Ishikawa (cell line): ENCODE data around the gene TYSND1.
A peak's percentile ranks its signal among the peaks of the same experiment; 100 is the strongest.

ENCODE experiments used
- CEBPB ChIP-seq: IDR thresholded peaks from 2 replicates; pipeline ENCODE4 v1.6.1; 2012
- CREB1 ChIP-seq: IDR thresholded peaks from 2 replicates; pipeline ENCODE4 v1.6.1; 2012; ENCODE audit warnings: low read depth
- EGR1 ChIP-seq: IDR thresholded peaks from 2 replicates; pipeline ENCODE4 v1.6.1; 2012
- EP300 ChIP-seq: IDR thresholded peaks from 2 replicates; pipeline ENCODE4 v1.6.1; 2012; ENCODE audit warnings: borderline replicate concordance
- FOXM1 ChIP-seq: IDR thresholded peaks from 2 replicates; pipeline ENCODE4 v1.6.1; 2012; ENCODE audit warnings: low read depth, borderline replicate concordance
- NFIC ChIP-seq: IDR thresholded peaks from 2 replicates; pipeline ENCODE4 v1.6.1; 2012
- RAD21 ChIP-seq: IDR thresholded peaks from 2 replicates; pipeline ENCODE4 v1.6.1; 2012; ENCODE audit warnings: low read depth
- TAF1 ChIP-seq: IDR thresholded peaks from 2 replicates; pipeline ENCODE4 v1.6.1; 2012; ENCODE audit warnings: low read depth, mild to moderate bottlenecking
- TCF12 ChIP-seq: IDR thresholded peaks from 2 replicates; pipeline ENCODE4 v1.6.1; 2012; ENCODE audit warnings: low read depth
- TEAD4 ChIP-seq: IDR thresholded peaks from 2 replicates; pipeline ENCODE4 v1.6.1; 2012
- YY1 ChIP-seq: IDR thresholded peaks from 2 replicates; pipeline ENCODE4 v1.6.1; 2012; ENCODE audit warnings: low read depth
- ZBTB7A ChIP-seq: IDR thresholded peaks from 2 replicates; pipeline ENCODE4 v1.6.1; 2012; ENCODE audit warnings: low read depth
- TF ChIP-seq, protein P1 (sequence below): IDR thresholded peaks from 2 replicates; pipeline ENCODE4 v1.6.1; 2012
- TF ChIP-seq, protein P2 (sequence below): IDR thresholded peaks from 2 replicates; pipeline ENCODE4 v1.6.1; 2012
- TF ChIP-seq, protein P3 (sequence below): IDR thresholded peaks from 2 replicates; pipeline ENCODE4 v1.6.1; 2012; ENCODE audit warnings: low read depth, mild to moderate bottlenecking

The TYSND1 gene

DNA sequence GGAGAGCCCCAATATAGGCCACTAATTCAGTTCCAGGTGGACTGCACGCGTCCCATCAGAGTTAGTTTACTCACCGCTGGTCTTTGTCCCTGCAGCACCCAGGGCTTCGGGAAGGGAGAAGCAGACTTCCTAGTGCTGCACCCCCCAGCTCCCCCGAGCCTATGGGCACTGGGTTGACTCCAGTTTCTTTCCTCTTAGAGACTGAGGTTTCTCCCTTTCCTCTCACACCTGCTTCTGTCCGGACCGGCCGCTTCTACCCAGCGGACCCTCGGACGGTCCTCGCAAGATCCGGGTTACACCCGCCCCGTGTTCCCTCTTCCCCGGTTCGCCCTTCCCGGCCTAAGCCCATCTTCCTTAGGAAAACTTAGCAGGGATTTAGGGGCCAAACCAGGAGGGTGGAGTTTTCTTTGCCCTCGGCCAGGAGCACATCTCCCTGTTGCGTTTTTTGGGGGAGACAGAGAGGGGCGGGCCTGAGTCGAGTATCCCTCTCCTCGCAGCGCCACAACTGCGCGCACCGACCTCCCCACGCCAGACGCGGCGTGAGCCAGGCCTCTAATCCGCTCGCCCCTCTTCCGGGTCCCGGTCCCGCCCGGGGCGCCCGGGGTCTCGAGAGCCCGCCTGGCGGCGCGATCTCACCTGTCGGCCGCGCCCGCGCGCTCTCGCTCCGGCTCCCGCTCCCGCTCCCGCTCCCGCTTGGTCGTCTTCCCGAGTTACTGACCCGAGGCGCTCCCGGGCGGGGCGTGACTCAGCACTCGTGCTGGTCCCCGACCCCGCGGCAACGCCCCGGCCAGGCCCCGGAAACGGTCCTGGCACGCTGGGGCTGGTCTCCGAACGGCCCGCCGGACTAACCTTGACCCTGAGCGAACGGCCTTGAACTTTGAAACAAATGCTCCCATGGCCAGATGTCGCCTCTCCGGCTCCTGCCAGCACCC lies 14.1 kb downstream of the TYSND1 start, which contains the start of gene AIFM2:
Gene AIFM2 (minus strand): TSS at position 728 of the 932 bp plus-strand sequence. CDS start 8,741 bp downstream, outside the sequence.
- TF ChIP-seq YY1: no peak
- TF ChIP-seq CEBPB: no peak
- TF ChIP-seq TCF12: peak; percentile 58; the same call in 1 of the 2 replicates
- peak; percentile 61 for TF ChIP-seq ZBTB7A
- TF ChIP-seq RAD21: no peak
- peak; percentile 21; the same call in 1 of the 2 replicates for TF ChIP-seq NFIC
- TF ChIP-seq, protein P1, sequence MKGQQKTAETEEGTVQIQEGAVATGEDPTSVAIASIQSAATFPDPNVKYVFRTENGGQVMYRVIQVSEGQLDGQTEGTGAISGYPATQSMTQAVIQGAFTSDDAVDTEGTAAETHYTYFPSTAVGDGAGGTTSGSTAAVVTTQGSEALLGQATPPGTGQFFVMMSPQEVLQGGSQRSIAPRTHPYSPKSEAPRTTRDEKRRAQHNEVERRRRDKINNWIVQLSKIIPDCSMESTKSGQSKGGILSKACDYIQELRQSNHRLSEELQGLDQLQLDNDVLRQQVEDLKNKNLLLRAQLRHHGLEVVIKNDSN: no peak
- peak; percentile 64 for TF ChIP-seq EP300
- no peak; the same call in 1 of the 2 replicates for TF ChIP-seq FOXM1
- TF ChIP-seq, protein P2, sequence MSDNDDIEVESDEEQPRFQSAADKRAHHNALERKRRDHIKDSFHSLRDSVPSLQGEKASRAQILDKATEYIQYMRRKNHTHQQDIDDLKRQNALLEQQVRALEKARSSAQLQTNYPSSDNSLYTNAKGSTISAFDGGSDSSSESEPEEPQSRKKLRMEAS: peak; percentile 73; the same call in 1 of the 2 replicates

DNA sequence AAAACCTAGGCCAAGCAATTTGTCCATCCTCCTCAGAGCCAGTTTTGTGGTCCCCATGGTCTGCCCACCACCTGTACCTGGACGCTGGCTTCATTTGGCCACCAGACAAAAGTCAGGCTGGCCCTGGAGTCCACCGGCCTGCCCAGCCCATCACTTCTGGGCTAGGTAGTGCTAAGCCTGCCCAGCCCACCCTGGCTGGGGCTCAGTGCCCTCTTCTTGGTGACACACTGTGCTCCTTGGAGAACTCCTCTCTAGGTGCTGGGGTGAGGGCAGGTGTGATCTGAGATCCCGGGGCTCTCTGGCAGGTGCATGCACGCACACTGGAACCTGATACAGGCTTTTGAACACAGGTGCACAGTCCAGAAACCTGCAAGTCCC lies 15.0 kb downstream of the TYSND1 start:
- TF ChIP-seq NFIC: no peak
- TF ChIP-seq TEAD4: no peak
- TF ChIP-seq EGR1: no peak
- TF ChIP-seq, protein P1: no peak
- TF ChIP-seq TAF1: no peak
- no peak for TF ChIP-seq ZBTB7A
- TF ChIP-seq, protein P3, sequence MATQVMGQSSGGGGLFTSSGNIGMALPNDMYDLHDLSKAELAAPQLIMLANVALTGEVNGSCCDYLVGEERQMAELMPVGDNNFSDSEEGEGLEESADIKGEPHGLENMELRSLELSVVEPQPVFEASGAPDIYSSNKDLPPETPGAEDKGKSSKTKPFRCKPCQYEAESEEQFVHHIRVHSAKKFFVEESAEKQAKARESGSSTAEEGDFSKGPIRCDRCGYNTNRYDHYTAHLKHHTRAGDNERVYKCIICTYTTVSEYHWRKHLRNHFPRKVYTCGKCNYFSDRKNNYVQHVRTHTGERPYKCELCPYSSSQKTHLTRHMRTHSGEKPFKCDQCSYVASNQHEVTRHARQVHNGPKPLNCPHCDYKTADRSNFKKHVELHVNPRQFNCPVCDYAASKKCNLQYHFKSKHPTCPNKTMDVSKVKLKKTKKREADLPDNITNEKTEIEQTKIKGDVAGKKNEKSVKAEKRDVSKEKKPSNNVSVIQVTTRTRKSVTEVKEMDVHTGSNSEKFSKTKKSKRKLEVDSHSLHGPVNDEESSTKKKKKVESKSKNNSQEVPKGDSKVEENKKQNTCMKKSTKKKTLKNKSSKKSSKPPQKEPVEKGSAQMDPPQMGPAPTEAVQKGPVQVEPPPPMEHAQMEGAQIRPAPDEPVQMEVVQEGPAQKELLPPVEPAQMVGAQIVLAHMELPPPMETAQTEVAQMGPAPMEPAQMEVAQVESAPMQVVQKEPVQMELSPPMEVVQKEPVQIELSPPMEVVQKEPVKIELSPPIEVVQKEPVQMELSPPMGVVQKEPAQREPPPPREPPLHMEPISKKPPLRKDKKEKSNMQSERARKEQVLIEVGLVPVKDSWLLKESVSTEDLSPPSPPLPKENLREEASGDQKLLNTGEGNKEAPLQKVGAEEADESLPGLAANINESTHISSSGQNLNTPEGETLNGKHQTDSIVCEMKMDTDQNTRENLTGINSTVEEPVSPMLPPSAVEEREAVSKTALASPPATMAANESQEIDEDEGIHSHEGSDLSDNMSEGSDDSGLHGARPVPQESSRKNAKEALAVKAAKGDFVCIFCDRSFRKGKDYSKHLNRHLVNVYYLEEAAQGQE: no peak
- no peak for TF ChIP-seq CEBPB
- no peak for TF ChIP-seq RAD21
- TF ChIP-seq YY1: no peak
- TF ChIP-seq, protein P2: no peak
- no peak for TF ChIP-seq CREB1
- no peak for TF ChIP-seq FOXM1
- no peak for TF ChIP-seq EP300

DNA sequence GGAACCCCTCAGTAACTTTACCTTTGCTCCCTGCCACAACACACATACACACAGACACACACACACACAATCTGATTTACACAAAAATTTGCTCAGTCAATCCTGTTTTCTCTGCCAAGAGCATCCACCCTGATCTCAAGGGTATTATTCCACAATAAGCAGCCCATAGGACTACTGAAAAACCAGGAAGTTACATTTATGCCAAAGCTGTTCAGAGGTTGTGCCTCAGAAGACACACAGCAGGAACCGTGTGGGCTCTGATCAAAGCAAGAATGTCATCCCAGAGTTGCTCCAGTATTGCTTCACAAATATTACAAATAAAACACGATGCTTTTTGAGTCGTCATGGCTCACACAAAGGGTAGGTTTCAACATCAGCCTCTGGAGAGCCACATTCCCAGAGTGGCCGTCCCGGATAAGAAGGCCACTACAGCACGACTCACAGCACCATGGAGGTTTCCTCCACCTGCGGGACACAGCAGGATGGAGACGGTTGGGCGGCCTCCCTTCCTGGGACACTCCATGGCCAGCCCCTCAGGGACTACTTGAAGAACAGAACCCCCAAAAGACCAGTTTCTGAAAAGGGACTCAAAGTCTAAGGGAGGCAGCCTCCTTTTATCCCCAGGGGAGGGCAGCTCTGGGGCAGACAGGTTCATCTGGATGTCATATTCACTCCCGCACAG lies 15.5 kb downstream of the TYSND1 start:
- TF ChIP-seq, protein P2: no peak
- TF ChIP-seq EP300: peak; percentile 17; the same call in 1 of the 2 replicates
- no peak for TF ChIP-seq FOXM1
- TF ChIP-seq CEBPB: peak; percentile 52
- TF ChIP-seq TEAD4: 0 out of 2 replicates have a peak, but pooled peaks have one; percentile 4
- TF ChIP-seq TCF12: no peak

DNA sequence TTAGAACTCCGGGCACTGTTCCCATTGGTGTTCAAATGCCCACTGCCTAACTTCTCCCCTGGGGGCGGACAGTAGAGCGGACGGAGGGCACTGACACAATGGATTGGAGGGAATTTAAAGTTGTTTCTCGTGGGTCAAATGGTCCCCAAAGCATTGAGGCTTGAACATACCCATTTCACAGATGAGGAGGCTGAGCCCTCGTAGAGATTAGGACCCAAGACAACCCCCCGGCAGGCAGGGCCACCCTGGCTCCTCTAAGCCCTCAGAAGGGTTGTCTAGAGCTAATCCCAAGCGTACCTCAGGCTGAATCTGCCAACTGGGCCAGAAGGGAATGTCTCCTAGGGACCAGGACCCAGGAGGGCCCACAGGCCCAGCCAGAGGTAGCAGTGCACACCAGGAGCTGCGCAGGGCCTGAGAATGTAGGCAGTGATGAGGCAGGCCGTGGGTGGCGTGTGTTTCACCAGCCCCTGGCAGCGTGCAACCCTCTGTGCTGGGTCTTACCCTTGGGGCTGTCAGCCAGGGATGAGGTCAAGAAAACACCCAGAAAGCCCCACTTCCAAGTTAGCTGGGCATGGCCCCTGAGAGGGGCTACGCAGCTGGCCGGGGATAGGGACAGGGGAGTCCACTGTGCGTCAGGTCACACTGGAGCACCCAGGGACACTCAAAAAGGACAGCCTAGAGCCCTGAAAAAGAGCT lies 19.7 kb downstream of the TYSND1 start:
- TF ChIP-seq YY1 (no peak), NFIC (no peak), EGR1 (no peak), EP300 (no peak), RAD21 (no peak), TCF12 (no peak), TAF1 (no peak), CREB1 (no peak), CEBPB (no peak)
- TF ChIP-seq, protein P2: no peak

DNA sequence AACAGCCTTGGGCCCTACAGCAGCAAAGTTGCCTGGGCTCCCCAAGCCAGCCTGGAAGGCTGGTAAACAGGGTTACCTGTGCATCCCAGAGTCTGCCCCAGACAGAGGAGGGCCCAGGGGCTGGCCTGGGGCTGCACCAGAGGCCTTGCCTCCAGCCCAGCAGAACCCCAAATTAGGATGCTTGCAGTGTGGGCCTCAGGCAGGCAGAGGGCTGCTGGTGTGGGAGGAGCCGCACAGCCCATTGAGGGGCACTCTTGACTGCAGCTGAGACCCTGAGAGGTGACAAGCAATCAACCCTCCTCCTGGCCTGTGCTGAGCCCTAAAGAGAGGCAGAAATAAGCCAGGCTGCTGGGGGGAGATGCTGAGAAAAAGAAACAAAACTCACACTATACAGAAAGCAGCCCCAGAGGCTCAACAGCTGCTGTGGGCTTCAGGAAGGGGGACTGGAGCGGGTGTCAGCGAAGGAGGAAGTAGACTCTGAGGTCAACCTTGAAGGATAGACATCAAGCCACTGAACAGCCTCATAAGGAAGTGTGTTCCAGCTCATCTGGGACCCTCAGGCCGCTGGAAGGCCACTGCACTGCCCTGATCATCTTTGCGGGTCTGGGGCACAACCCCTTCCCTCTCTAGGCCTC lies 20.5 kb downstream of the TYSND1 start:
- TF ChIP-seq CREB1 (no peak), TAF1 (no peak), FOXM1 (no peak), EGR1 (no peak), ZBTB7A (no peak), EP300 (no peak), TEAD4 (no peak)
- TF ChIP-seq, protein P2: no peak

DNA sequence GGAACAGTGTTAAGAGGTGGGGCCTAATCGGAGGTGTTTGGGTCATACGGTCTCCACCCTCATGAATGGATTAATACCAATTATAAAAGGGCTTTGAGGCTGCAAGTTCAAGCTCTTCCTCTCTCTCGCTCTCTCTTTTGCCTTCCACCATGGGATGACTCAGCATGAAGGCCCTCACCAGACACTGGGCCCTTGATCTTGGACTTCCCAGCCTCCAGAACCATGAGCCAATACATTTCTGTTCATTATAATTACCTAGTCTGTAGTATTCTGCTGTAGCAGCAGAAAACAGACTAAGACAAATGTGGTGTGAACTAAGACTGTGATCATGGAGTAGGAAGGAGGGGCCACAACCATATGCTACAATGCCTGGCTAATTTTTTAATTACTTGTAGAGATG lies 21.6 kb downstream of the TYSND1 start:
- TF ChIP-seq, protein P2: no peak
- TF ChIP-seq, protein P1: no peak
- TF ChIP-seq CREB1 (no peak), TAF1 (no peak), TEAD4 (no peak), ZBTB7A (no peak), FOXM1 (no peak)
